H1 (cell line): ENCODE measurements around the gene SLC38A10. TPM values are rescaled to one million over a fixed set of nuclear protein-coding genes. Genes with fewer than 3 reads are reported as not detected.

Source experiments
- EZH2 ChIP-seq: fragments of 200-600 bp; sonication (generic); IDR thresholded peaks from 2 replicates; pipeline ENCODE4 v1.7.1; 2012; ENCODE audit warnings: low read depth, mild to moderate bottlenecking, moderate library complexity, low read length, inconsistent platforms; ENCODE audit not compliant: severe bottlenecking
- JUND ChIP-seq: IDR thresholded peaks from 2 replicates; pipeline ENCODE4 v1.6.1; 2011; ENCODE audit warnings: mild to moderate bottlenecking, improper control_type of control experiment, low read length
- RXRA ChIP-seq: IDR thresholded peaks from 2 replicates; pipeline ENCODE4 v1.6.1; 2011; ENCODE audit warnings: low read depth, mild to moderate bottlenecking, low read length, moderate library complexity; ENCODE audit not compliant: insufficient read depth
- polyA plus RNA-seq, 7 experiments: library from polyadenylated mRNA; depleted of rRNA in 3 of 7; stranded (reverse) in 5 of 7; unstranded in 2 of 7; fragments of >200 nt in 5 of 7; fragments of 200-250 nt in 2 of 7; gene quantifications; 1 replicate in 5 of 7; 2 replicates in 1 of 7; 4 replicates in 1 of 7; pipeline versions ENCODE4 v1.2.1 to v1.2.3, GENCODE V29; 2011 to 2013; ENCODE audit warnings: missing spikeins in 2 of 7, mixed read lengths in 2 of 7
- total RNA-seq: library from RNA; stranded (reverse); fragmentation: NEBNext Ultra II Directional; extraction: Animal tissue kit (Norgen Biotek cat#: 25700); gene quantifications from 2 replicates; pipeline ENCODE4 v1.2.1, GENCODE V29; 2021
- TF ChIP-seq, protein P1 (sequence below): IDR thresholded peaks from 2 replicates; pipeline ENCODE4 v1.6.1; 2011; ENCODE audit warnings: low read depth, mild to moderate bottlenecking, low read length; ENCODE audit not compliant: insufficient read depth

The SLC38A10 gene
- total and polyA plus RNA-seq, 2 of the 8 experiments (the other 6 are each of a cell fraction or from before 2014, with no cell fraction given): 26.4 to 41.0 TPM

DNA sequence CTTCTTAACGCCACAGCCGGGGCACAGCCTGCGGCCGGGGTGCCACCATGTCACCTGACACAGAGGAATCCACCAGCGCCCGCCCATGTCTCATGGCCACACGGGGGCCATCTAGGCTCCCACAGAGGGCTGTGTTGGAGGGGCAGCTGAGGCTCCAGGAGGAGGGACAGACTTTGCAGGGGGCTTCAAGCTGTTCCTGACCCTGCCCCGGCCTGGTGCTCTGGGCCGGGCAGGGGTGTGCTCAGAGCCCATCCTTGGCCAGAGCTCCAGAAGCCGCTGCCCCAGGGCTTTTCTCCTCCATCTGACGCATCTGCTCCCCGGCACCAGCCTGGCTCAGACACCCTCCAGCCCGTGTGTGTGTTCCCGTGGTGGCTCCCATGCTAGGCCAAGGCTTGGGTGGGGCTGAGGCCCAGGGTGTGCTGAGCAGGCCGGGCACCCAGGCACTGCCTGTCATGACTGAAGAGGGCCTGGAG is 7.8 kb upstream of the SLC38A10 start (continued):
- TF ChIP-seq, protein P1, sequence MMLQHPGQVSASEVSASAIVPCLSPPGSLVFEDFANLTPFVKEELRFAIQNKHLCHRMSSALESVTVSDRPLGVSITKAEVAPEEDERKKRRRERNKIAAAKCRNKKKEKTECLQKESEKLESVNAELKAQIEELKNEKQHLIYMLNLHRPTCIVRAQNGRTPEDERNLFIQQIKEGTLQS: no peak
- no peak for TF ChIP-seq JUND
- TF ChIP-seq EZH2: no peak
- TF ChIP-seq RXRA: no peak
